Psoas muscle (tissue), 8 donors: ENCODE measurements around the gene PSMD1. TPM values are rescaled to one million over a fixed set of nuclear protein-coding genes. Genes with fewer than 3 reads are reported as not detected.
"Not testable (repeated sequence)": the region's sequence is repeated elsewhere in the genome, so short reads cannot be mapped to it uniquely, and the experiment has no call there.

Source experiments
- ATAC-seq, 4 donors: fragments of 200-7000 bp; cut with Tn5 transposase; one replicate each; pipeline ENCODE4 v1.9.1; 2020; ENCODE audit warnings: moderate library complexity in 3 of 4, mild to moderate bottlenecking in 2 of 4
- DNase-seq, 2 donors: peaks; one replicate each; pipeline ENCODE4 v3.0.0-alpha.2; 2020
- H3K27ac ChIP-seq: fragments of 200-600 bp; one replicate; pipeline ENCODE4 v1.8.0; 2022
- H3K27me3 ChIP-seq, 3 donors: fragments of 200-600 bp in 1 of 3; one replicate each; pipeline versions ENCODE4 v1.6.1 to v1.8.0; 2013 to 2022; ENCODE audit warnings: low read length in 2 of 3, mild to moderate bottlenecking in 2 of 3, moderate library complexity in 1 of 3; ENCODE audit not compliant: insufficient read depth in 3 of 3
- H3K36me3 ChIP-seq, 2 donors: fragments of 200-600 bp in 1 of 2; one replicate each; pipeline versions ENCODE4 v1.6.1 to v1.8.0; 2013 to 2022; ENCODE audit warnings: low read depth in 1 of 2, mild to moderate bottlenecking in 1 of 2, moderate library complexity in 1 of 2; ENCODE audit not compliant: insufficient read depth in 1 of 2
- H3K4me1 ChIP-seq: fragments of 200-600 bp; one replicate; pipeline ENCODE4 v1.8.0; 2022
- H3K4me3 ChIP-seq: fragments of 200-600 bp; one replicate; pipeline ENCODE4 v1.8.0; 2022; ENCODE audit warnings: mild to moderate bottlenecking
- H3K9me3 ChIP-seq: fragments of 200-600 bp; one replicate; pipeline ENCODE4 v1.8.0; 2022
- WGBS, 3 donors: extraction: QIAGEN DNeasy Blood & Tissue Kit; methylation state at CpG; one replicate each; pipeline versions ENCODE4 v1.1.6 to v1.1.7; 2013; 5-methylcytosine and 5-hydroxymethylcytosine counted together
- intact Hi-C, 2 donors: fragments of 100-400 bp; cut with DNase I; formaldehyde crosslinking; loops; one replicate each; pipeline versions ENCODE4 v1.11.0 to v1.14.2; 2022
- polyA plus RNA-seq, 3 donors: library from polyadenylated mRNA; stranded (reverse); fragments of 200-250 nt; gene quantifications; one replicate each; pipeline ENCODE4 v1.2.3, GENCODE V29; 2013
- total RNA-seq, 4 donors: library from RNA; stranded (reverse); fragmentation: NEBNext Ultra II Directional in 2 of 4; extraction: Animal tissue kit (Norgen Biotek cat#: 25700) in 2 of 4; gene quantifications; one replicate each; pipeline versions ENCODE4 v1.2.1 to v1.2.4, GENCODE V29; 2021 to 2023
- TF ChIP-seq, protein P1 (sequence below): fragments of 200-600 bp; IDR thresholded peaks from one replicate; pipeline ENCODE4 v1.8.0; 2022; ENCODE audit warnings: antibody characterized with exemption
- donor health status: healthy with polysubstance abuse.
- donor health status: DM: no; HTN: no; CAD: no; lungs with moderate emphysema.
- donor health status: Bipolar disorder and iron deficiency.
- donor health status: healthy.
- donor health status: DM: yes; HTN: yes; CAD: no.
- donor health status: DM: no; HTN: no; CAD: no.
- donor health status: DM: no; HTN: no; CAD: no.
- donor health status: DM: yes; HTN: yes; CAD: no.

The PSMD1 gene
- total and polyA plus RNA-seq, 7 donors, result 74.4 to 170 (median 152) TPM

DNA sequence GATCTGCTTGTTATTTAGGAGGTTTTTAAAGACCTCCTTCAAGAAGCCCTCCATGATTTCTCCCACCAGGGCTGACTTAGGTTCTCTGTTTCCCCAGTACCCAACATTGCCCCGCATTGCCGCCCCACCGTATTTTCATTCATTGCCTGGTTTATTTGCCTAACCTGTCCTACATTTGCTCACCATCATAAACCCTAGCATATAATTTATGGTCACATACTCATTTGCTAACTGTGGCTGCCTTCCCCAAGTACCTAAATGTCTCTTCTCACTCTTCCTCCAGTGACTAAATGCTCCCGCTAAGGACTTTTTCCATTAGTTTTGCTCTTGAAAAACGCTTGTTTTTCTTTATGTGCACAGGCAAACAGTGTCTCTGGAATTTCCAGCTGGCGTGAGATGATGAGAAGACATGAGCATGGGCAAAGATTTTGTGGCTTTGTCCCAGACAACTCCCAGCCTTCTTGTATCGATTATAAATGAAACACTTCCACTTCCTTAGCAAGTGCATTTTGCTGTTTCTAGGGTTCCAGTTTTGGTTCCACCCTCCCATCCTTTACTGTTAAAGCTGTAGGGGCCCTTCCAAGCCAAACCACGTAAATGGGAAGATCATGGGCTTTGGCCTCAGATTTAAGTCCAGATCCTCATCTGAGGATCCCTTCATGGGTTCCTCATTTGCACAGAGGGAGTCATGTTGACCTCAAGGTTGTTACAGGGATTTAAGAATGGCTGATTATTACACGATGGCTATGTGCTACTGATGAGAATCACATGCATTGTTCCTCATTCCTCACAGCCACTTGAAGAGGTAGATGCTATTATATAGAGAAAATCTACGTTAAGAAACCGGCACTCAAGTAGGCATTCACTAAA lies 120.7 kb downstream of the PSMD1 start:
- TF ChIP-seq, protein P1, sequence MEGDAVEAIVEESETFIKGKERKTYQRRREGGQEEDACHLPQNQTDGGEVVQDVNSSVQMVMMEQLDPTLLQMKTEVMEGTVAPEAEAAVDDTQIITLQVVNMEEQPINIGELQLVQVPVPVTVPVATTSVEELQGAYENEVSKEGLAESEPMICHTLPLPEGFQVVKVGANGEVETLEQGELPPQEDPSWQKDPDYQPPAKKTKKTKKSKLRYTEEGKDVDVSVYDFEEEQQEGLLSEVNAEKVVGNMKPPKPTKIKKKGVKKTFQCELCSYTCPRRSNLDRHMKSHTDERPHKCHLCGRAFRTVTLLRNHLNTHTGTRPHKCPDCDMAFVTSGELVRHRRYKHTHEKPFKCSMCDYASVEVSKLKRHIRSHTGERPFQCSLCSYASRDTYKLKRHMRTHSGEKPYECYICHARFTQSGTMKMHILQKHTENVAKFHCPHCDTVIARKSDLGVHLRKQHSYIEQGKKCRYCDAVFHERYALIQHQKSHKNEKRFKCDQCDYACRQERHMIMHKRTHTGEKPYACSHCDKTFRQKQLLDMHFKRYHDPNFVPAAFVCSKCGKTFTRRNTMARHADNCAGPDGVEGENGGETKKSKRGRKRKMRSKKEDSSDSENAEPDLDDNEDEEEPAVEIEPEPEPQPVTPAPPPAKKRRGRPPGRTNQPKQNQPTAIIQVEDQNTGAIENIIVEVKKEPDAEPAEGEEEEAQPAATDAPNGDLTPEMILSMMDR, result no peak
- intact Hi-C loops, result no loop called here
- H3K4me1 ChIP-seq, result peaks cover 22% of the 10 kb centered on the region
- H3K27ac ChIP-seq, result no peak overlapping the region
- no peak for ATAC-seq
- H3K27me3 ChIP-seq, result no peaks in the 10 kb centered on the region
- H3K36me3 ChIP-seq, result peaks cover 5 to 32% of the 10 kb centered on the region in 2 donors
- WGBS, 3 donors, result 69 to 78% (median 76%) methylated on average over 11 of the region's 11 CpGs
- no peak for DNase-seq
- H3K9me3 ChIP-seq, result no peaks in the 10 kb centered on the region
- no peak overlapping the region for H3K4me3 ChIP-seq

DNA sequence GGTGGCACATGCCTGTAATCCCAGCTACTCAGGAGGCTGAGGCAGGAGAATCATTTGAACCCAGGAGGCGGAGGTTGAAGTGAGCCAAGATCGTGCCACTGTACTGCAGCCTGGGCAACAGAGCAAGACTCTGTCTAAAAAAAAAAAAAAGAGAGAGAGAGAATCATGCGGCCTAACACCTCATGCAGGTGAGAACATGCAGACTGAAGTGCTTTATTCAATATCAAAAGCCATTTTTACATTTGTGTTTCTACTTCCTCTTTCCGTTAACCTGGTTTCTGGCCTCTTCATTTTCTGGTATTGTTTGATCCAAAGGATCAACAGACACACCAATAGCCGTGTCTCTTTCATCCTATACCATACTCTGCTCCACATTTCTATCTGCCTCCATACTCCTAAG lies 122.1 kb downstream of the PSMD1 start:
- H3K27ac ChIP-seq, DNase-seq, intact Hi-C loops, H3K4me3 ChIP-seq, H3K27me3 ChIP-seq, ATAC-seq, H3K9me3 ChIP-seq: not testable (repeated sequence)
- H3K36me3 ChIP-seq, result peaks cover 0 to 23% of the 10 kb centered on the region in 2 donors
- peaks cover 24% of the 10 kb centered on the region for H3K4me1 ChIP-seq
- WGBS, 3 donors, result 92 to 96% (median 94%) methylated on average over 5 of the region's 5 CpGs

DNA sequence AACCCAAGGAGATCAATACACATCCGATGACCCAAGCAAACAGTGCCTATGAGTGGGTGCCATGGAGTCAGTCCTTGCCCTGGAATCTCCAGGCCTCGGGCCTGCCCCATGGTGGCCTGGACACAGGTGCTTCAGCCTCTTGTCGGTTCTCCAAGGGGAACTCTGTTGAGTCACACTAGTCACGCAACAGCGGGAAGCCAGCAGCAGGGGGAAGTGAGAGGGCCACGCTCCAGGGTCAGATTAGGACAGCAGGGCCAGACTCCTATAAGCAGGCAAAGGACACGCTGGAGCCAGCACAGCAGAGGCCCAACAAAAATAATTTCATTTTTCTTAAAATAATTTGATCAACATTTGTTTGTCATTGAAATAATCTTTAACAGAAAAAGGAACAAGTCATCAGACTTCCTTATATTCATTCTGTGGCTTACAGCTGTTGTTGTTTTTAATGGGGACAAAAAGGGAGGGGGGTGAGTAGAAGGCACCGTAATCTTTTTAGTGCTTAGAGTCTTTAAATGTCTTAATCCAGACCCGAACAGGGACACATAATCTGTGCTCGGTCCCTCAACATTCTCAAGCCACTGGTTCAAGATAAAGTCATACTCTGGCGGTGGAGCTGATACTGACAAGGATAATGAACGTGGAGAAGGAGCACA lies 125.3 kb downstream of the PSMD1 start:
- intact Hi-C loops, result no loop called here
- TF ChIP-seq, protein P1, result no peak
- WGBS, 3 donors, result 27 to 32% (median 28%) methylated on average over 12 of the region's 12 CpGs
- Histone ChIP-seq H3K9me3 (no peaks in the 10 kb centered on the region), H3K27me3 (no peaks in the 10 kb centered on the region), H3K4me3 (no peak overlapping the region), H3K36me3 (no peaks in the 10 kb centered on the region), H3K27ac (peak overlapping the region; percentile 83), H3K4me1 (peaks cover 31% of the 10 kb centered on the region)
- DNase-seq, result peak; percentile 82 to 90
- ATAC-seq, result peak; percentile 88 to 91 (median 90)

DNA sequence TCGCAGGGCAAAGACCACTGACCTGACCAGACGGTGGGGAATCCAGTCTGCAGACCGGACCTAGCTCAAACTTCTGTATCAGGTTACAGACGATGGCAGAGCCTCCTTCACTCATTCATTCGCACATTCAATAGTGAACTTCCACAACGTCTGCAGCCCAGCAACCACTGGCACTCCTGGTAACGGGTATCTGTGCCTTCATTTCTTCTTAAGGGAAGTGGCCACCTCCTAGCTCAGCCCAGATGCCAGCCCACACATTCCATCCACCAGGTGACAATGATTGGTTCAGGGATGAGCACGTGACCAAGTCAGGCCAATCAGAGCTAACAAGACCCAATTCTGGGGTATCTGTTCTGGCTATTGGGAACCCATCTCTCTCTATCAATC lies 125.8 kb downstream of the PSMD1 start:
- Histone ChIP-seq H3K4me1 (peaks cover 33% of the 10 kb centered on the region), H3K27me3 (no peaks in the 10 kb centered on the region), H3K9me3 (no peaks in the 10 kb centered on the region), H3K4me3 (no peak overlapping the region), H3K27ac (peak overlapping the region; percentile 83), H3K36me3 (no peaks in the 10 kb centered on the region)
- ATAC-seq (peak in 2 of 4 donors; percentile 35 to 36), DNase-seq (no peak)
- TF ChIP-seq, protein P1, result no peak
- intact Hi-C loops, result no loop called here
- WGBS, 3 donors, result 61 to 63% (median 63%) methylated on average over 8 of the region's 8 CpGs

DNA sequence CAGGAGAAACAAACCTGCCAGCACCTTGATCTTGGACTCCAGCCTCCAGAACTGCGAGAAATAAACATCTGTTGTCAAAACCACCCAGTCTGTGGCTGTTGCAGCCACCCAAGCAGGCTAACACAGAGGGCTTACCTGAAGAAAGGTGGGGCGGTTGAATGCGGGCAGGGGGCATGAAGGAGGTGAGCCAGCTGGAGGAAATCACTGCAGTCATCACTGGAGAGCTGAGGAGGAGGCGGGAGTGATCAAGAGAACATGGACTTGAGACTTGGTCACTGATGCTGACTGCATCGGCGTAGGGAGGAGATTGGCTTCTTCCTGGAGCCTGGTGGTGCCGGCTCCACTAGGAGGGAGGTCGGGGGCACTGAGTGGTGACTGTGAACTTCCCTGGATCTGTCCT lies 127.2 kb downstream of the PSMD1 start:
- Histone ChIP-seq H3K4me3 (no peak overlapping the region), H3K27me3 (no peaks in the 10 kb centered on the region), H3K27ac (no peak overlapping the region), H3K36me3 (no peaks in the 10 kb centered on the region), H3K4me1 (peaks cover 45% of the 10 kb centered on the region), H3K9me3 (no peaks in the 10 kb centered on the region)
- WGBS, 3 donors, result 84 to 93% (median 93%) methylated on average over 8 of the region's 8 CpGs
- TF ChIP-seq, protein P1, result no peak
- DNase-seq (no peak), ATAC-seq (no peak)
- intact Hi-C loops, result no loop called here
